Stimulated activated CD4-positive, alpha-beta T cell treated with anti-CD3 and anti-CD28 coated beads, Interleukin-2, amount 100 ng/mL, for 24 hours (primary cell): Measurements from ENCODE around the gene TCP11L1.
"Not testable (repeated sequence)": the region's sequence is repeated elsewhere in the genome, so short reads cannot be mapped to it uniquely, and the experiment has no call there.

Source experiments
- DNase-seq, 2 donors: peaks; one replicate each; pipeline ENCODE4 v3.0.0-alpha.2; 2020

Gene TCP11L1, protein sequence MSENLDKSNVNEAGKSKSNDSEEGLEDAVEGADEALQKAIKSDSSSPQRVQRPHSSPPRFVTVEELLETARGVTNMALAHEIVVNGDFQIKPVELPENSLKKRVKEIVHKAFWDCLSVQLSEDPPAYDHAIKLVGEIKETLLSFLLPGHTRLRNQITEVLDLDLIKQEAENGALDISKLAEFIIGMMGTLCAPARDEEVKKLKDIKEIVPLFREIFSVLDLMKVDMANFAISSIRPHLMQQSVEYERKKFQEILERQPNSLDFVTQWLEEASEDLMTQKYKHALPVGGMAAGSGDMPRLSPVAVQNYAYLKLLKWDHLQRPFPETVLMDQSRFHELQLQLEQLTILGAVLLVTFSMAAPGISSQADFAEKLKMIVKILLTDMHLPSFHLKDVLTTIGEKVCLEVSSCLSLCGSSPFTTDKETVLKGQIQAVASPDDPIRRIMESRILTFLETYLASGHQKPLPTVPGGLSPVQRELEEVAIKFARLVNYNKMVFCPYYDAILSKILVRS

DNA sequence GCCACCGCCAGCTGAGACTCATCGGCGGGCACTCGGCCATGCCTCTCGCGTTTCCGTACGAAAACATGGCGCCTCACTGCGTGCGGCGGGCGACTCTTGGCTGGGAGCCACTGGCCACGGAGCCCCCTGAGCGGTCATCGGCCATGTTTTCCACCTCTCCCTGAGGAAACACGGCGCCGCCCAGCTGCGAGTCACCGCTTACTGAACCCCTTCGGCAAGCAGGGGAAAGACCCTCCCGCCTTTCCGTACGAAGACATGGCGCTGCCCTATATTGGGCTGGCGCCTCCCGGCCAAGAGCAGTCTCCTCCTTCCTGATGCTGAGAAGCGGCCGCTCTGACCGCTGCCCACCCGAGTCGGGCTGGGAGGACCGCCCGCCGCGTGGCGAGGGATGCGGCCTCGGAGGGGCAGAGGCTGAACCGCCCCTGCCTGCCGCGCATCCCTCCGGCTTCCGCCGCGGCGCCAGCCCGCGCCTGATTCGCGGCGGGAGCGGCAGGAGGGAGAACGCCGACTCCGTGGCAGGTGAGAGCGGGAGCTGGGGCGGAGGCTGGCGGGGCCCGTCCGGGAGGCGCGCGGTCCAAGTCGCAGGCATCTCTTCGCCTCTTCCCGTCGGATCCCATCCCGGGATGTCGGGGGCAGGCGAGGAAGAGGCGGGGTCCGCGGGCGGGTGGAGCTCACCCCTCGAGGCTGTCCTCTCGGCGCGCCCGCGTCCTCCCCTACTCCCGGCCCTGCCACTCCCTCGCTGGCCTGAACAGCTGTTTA, at the start of gene TCP11L1:
TCP11L1 (plus strand) TSS at position 299 of the 759 bp plus-strand sequence. CDS start 4,202 bp downstream, outside the sequence.
- DNase-seq, result peak; percentile 83 to 84

DNA sequence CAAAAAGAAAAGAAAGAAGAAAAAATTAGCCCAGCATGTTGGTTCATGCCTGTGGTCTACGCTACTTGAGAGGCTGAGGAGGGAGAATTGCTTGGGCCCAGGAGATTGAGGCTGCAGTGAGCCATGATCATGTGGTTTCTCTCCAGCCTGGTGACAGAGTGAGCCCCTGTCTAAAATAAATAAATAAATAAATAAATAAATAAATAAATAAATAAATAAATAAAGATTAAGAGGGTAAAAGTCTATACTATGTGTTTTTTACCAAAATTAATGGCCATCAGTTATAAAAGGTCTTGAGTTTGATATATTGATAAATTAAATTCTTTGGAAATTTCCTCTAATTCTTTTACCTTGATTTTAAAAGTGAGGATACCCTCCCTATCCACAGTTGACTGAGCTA, 48.9 kb upstream of the TCP11L1 start:
- no peak for DNase-seq

DNA sequence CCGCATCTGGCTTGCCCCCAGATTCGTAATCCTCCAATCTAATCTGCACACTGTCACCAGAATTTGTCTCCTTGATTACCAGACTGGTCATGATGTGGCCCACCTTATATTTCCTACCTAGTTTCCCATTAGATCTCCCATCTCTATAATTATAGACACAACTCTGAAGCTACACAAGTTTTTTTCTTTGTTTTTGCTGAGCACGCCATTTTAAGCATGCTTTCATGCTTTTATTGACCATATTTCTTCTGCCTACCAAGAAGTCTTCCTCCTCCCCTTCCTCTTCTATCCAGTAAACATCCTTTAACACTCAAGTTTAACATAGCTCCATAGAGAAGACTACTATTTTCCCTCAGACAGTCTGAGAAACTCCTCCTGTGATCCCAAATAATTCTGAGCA, 47.9 kb upstream of the TCP11L1 start:
- DNase-seq, result no peak

DNA sequence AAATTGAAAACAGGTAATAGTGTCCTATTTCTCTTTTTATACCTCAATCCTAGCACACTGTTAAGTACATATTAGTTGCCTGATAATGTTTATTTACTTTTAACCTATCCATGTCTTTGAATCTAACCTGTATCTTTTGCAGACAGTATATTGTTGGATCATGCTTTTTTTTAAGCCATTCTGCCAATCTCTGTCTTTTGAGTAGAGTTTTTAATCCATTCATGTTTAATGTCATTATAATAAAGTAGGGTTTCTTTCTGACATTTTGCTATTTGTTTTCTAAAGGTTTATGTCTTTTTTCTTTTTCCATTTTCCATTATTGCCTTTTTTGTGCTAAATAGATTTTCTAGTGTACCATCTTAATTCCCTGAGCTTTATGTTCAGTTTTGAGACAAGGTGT, 47.5 kb upstream of the TCP11L1 start:
- no peak for DNase-seq

DNA sequence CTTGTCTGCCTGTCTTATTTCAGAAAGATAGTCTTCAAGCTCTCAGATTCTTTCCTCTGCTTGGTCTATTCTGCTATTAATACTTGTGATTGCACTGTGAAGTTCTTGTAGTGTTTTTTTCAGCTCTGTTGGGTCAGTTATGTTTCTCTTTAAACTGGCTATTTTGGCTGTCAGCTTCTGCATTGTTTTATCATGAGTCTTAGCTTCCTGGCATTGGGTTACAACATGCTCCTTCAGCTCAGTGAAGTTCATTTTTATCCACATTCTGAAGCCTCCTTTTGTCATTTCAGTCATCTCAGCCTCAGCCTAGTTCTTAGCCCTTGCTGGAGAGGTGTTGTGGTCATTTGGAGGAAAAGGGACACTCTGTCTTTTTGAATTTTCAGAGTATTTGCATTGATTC, 39.2 kb upstream of the TCP11L1 start:
- no peak for DNase-seq

DNA sequence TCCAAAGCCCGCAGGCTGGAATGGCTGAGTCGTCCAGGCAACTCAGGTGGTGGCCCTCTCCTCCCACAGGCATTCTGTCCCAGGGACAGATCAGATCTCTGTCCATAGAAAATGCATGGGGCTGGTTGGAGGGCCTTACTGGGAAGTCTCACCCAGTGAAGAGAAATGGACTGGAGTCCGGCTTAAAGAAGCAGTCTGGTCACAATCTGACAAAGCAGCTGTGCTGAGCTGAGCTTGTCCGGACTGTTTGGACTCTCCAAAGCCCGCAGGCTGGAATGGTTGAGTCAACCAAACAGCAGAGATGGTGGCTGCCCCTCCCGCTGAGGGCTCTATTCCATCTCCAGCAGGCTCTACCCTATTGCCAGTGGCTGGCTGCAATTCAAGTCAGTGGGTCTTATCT, 38.1 kb upstream of the TCP11L1 start:
- DNase-seq, result no peak

DNA sequence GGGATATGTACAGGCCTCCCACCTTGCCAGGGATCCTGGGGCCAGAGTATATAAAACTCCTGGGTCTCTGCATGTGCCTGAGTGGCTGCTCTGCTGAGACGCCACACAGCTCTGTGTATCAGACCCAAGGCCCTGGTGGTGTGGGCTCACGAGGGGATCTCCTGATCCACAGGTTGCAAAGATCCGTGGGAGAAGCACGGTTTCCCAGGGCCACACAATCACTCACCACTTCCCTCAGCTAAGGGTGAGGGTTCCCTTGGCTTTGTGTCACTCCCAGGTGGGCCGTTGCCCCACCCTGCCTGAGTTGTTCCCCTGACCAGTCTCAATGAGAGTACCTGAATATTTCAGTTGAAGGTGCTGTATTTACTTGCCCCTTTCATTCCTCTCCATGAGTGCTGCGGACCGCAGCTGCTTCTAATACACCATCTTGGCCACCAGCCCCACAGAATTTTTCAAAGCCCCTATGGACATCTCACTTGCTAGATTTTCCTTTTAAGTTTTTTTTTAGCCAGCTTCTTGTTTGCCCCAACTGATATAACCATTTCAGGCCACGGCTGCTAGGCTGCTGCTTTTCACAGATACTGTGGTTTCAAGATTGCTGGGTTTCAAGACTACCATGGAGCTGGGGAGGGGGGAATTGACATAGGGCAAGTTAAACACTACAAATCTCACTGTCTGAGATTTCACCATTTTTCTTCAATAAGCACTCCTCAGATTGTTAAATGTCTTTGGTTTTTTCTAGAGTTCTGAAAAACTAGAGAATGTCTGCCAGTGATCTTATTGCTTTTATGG, 37.4 kb upstream of the TCP11L1 start:
- no peak for DNase-seq

DNA sequence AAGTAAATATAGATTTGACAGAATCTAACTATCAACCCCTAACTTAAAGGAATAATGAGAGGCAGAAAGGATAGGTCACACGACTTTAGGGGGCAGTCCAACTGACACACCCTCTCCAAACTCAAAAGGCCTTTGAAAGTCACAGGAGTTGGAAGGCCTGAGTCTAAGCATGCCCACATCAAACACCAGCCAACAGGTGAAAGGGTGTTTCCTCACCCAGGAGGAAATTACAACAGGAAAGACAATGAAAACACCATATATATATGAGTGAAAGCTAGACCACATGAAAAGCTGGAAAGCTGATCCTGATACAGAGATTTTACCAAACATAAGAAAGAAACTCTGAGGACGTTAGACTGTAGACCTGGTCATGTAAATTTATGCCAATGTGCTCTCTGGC, 34.2 kb upstream of the TCP11L1 start:
- no peak for DNase-seq

DNA sequence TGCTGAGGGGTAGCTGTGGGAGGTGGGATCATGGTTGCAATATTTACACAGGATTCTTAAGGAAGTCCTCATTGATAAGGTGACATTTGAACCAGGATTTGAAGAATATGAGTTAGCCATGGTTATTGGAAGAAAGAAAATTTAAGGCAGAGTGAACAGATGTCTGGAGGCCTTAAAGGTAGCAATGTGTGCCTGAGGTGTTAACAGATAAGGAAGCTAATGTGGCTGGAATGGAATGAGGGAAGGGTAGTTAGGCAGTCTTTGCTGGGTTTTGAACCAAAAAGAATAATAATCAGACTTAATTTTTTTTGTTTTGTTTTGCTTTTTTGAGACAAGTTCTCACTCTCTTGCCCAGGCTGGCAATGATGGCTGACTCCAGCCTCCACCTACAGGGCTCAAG, 33.4 kb upstream of the TCP11L1 start:
- no peak for DNase-seq

DNA sequence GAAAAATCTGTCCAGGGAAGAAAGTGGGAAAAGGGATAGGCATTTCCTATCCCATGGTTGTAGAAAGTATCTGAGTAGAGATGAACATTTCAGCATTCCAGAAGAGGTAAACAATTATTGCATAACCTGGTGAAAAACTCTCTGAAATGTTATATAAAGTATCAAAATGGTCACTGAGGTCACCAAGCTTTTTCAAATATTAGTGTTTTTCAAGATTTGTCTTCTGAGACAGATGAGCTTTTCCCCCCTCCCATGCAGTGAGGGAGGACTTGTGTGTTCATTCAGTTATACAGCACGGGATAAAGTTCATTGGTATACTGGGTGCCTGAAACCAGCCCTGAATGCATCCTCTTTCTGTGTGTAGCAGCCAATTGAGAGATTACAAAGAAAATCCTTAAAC, 25.6 kb upstream of the TCP11L1 start:
- no peak for DNase-seq

DNA sequence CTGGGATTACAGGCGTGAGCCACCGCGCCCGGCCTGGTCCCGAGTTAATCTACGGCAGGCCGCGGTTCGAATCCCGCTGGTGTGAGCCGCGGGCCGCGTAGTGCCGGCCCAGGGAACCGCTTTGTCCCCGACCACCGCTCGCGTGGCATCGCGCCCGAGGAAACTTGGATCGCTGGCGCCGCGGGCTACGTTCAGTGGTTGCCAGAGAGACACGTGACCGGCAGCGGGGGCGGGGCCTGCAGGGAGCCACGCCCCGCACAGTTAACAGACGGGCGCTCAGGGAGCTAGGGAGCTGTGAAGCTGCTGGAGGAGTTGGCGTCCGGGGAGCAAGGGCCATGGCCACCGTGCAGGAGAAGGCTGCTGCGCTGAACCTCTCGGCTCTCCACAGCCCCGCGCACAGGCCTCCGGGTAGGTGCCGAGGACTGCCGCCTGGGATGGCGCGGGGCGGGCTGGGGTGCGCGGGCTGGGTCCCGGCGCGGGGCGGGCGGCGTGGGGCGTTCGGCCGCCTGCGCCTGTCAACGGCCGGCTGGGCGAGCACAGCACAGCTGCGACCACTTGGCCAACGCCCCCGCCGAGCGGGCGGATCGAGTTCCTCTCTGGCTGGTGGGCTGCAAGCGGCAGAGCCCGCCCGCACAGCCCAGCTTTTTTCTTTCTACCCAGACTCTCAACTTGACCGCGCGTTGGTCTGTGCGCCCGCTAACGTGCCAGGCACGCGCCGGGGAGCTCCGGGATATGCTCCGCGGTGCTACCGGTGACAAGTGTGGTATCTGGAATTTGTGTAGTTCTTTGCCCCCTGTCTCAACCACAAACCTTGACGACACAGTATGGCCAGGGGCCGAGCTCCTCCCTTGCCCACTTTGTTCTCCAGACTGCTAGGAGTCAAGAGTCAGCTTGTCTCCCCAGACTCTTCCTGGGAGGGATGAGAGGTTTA, 23.5 kb upstream of the TCP11L1 start, which contains the start of gene DEPDC7:
DEPDC7 (plus strand) TSS at position 258 of the 931 bp plus-strand sequence; CDS start at position 336, 78 bp downstream.
- DNase-seq, result peak; percentile 79 to 84

DNA sequence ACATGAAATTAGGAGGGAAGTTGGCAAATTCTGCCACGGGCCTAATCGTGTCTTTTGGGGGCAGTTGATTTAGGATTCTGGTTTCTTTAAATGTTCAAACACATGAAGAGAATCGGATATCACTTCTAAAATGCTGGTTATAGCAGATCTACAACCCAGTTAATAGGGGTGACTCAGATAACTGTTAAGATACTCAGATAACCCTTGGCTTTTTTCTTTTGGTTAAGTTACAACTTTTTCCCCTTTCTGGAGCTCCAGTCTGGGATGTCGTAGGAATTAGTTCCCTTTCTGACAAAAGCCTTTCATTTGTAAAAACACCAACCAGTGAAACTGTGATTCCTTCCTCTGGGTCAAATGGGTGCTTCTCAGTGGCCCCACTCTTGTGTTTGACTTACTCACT, 22.7 kb upstream of the TCP11L1 start:
- no peak for DNase-seq

DNA sequence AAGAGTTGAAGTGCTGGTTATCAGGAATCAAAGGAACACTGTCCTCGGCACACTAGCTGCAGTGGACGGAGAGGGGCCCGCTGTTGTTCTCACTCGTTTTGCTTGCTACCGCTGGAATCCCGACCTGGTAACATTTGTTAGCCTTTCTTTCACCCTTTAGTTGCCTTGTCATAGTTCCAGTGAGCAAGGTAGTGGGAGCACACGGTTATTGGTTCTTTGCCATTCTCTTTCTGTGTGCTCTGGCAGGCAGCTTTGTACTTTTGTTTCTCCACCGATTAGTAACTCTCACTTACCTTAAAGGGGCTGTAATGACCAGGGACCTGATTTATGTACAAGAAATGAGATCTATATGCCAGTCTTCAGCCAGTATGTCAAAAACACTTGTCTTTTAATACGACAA, 21.9 kb upstream of the TCP11L1 start:
- DNase-seq, result no peak

DNA sequence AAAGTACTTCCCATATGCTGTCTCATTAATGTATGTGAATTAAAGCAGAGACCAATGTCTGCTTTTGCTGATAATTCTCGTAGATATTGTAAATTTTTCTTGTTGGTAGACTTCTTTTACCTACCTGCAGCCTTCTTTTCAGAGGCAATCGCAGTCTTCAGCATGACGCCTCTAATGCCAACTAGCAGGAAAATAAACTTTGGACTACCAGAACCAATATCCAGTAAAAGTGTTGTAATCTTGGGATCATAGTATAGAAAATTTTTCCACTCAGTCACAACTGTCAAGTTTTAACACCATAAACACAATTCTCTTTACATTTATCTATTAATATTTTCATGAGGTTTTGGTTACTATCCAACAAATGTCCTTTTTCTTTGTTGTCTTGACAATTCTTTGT, 21.4 kb upstream of the TCP11L1 start:
- no peak for DNase-seq

DNA sequence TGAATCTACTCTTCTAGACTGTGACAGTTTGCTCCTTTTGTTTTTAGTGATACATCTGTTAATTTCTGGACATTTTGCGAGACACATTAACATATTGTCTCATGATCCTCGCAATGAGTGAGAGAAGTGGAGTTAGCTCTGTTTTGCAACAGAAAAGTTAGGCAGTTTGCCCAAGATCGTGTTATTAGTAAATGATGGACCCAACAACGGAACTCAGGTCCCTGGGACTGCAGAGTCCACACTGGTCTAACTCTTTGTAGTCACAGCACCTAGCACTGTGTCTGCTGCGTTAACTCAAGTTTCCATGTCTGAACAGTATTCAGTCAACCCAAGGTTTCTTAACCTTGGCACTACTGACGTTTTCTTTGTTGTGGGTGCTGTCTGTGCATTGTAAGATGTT, 20.5 kb upstream of the TCP11L1 start:
- DNase-seq, result no peak

DNA sequence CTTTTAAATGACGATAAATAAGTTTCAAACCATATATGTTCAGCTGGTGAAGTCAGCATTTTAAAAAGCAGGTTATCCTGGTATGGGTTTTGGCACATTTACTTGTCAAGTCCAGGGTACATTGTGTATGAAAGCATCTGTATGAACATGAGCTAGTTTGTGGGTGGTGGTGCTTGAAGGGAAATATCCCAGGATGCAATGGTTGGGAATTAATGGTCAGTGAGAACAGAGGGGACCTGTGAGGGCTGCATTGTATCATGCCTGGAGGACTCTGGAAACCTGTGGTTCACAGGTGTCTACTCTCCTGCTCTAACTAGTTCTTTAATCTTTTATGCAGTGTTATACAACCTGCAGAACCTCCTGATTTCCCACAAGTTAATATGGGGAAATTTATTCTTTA, 17.9 kb upstream of the TCP11L1 start:
- DNase-seq, result no peak

DNA sequence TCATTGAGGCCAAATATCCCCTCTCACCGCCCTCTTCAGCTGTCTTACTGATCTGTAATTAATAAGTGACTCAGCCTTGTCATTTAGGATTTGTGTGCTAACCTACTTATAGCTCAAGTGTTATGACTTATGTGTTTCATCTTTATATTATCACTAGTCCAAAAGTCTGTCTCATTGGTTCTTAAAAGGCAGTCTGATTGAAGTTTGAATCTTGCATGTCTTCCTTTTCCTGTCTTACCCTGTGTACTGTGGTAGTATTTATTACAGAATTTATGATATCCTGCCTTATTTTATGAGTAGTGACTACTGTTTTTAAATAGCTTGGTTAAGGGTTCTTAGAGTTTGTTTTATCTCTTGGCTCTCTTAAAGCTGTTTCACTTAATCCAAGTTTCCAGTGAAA, 17.4 kb upstream of the TCP11L1 start:
- no peak for DNase-seq

DNA sequence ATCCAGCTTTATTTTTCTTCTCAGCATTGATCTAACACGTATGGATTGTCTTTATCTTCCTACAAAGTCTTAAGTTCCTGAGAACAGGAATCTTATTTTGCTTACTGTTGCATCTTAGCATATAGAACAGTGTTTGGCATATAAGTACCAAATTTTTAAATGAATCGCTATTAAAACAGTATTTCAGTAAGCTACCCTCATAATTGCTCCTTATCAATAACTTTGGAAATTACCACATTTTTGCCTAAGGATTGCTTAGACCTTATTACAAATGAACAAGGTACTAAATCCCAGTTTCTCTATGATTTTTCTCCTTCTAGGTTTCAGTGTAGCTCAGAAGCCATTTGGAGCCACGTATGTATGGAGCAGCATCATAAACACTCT, 14.0 kb upstream of the TCP11L1 start:
- no peak for DNase-seq

DNA sequence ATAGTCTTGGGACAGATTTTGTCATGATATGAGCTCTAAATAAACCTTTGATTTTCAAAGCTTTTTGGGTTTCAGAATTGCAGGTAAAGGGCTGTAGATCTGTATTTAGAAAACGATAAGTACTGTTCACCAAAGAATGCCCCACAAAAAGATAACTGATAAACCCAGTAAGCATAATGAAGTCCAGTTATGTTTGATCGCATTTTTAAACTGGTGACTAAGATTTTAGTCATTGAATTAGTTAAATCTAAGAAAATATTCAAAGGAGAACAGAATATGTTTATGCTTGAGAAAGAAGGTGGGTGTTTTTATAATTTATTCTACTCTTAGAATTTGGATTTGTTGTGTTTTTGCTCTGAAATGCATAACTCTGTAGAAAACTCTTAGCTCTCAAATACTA, 12.1 kb upstream of the TCP11L1 start:
- no peak for DNase-seq

DNA sequence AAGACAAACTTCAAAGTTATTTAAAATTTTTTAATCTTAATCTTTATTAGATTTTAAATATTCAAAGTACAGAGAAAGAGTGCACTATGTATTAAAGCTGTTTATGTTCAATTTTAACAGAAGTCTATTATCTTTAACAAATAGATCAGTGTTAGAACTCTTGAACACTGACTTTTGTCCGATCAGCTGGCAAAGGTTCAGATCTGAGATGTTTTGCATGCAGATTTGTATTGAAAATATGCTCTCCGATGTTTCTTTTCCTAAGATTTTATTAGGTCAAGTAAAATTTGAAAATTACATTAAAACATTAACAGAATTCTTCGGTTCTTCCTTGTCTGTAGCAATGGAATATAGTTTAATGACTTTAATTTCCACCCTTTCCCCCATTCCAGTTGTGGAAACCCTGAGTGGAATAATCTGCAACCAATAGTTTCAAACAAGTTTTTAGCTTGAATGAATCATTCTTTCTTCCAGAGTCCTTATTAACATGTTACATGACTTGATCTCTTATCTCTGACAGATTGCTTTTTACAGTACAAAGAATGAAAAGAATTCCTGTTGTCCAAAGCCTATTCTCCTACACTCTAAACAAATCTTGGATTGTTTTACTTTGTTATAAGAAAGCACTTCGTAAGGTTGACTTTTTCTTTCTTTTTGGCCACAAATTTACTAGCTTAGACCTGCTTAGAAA, 11.4 kb upstream of the TCP11L1 start:
- no peak for DNase-seq

DNA sequence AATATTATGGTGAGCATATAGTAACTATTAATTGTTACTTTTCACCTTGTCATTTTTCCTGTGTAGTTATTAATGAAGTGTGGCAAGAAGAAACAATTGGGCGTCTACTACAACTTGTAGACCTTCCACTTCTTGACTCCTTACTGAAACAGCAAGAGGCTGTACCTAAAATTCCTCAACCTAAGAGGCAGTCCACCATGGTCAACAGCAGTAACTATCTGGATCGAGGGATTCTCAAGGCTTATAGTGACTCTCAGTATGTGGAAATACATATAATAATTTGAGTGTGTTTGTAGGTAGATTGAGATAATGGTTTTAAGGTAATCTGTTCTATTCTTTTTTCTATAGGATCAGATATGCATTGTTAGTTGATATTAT, 10.8 kb upstream of the TCP11L1 start:
- no peak for DNase-seq

DNA sequence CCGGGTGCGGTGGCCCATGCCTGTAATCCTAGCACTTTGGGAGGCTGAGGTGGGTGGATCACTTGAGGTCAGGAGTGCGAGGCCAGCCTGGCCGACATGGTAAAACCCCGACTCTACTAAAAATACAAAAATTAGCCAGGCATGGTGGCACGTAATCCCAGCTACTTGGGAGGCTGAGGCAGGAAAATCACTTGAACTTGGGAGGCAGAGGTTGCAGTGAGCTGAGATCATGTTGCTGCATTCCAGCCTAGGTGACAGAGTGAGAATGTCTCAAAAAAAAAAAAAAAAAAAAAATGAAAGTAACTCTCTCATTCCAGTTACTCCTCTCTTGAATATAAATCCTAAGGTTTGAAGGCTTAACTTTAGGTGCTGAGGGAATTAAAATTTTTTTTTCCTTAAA, 10.2 kb upstream of the TCP11L1 start:
- not testable (repeated sequence) for DNase-seq
